CD4-positive, alpha-beta T cell treated with Interleukin-4 for 1 hour (primary cell): ENCODE measurements around the gene TUBB2B.
"Not testable (repeated sequence)": the region's sequence is repeated elsewhere in the genome, so short reads cannot be mapped to it uniquely, and the experiment has no call there.

ENCODE experiments used
- DNase-seq, 2 donors: peaks; one replicate each; pipeline ENCODE4 v3.0.0-alpha.2; 2020 to 2022

TUBB2B gene

GRCh38 chr6:3183066-3183465 lies 44.4 kb downstream of the TUBB2B start:
- no peak for DNase-seq

GRCh38 chr6:3181105-3181504 lies 46.3 kb downstream of the TUBB2B start:
- DNase-seq: no peak

- DNase-seq: not testable (repeated sequence)
Observed at GRCh38 chr6:3179945-3180344, 47.5 kb downstream of the TUBB2B start.

GRCh38 chr6:3178666-3179065 lies 48.8 kb downstream of the TUBB2B start:
- DNase-seq: not testable (repeated sequence)

GRCh38 chr6:3176562-3177355 lies 50.7 kb downstream of the TUBB2B start:
- DNase-seq: peak in 1 of 2 donors; percentile 51

- DNase-seq: no peak
Observed at GRCh38 chr6:3175715-3176402, 51.6 kb downstream of the TUBB2B start.
